K562 (cell line): ENCODE data around the gene BTN3A1. TPM values are rescaled to one million over a fixed set of nuclear protein-coding genes. Genes with fewer than 3 reads are reported as not detected.
A peak's percentile ranks its signal among the peaks of the same experiment; 100 is the strongest.

Source experiments
- ATAC-seq: fragments of 200-7000 bp; cut with Tn5 transposase; 3 replicates; pipeline ENCODE4 v1.9.1; 2020; ENCODE audit warnings: moderate library complexity
- BruUV-seq: library from RNA; stranded (reverse); fragments of 400-500 nt; replicated peaks from 2 replicates; lab custom pipeline; 2021; lab: Mats Ljungman, UMichigan
- CTCF ChIA-PET: fragments of 300-600 bp; formaldehyde crosslinking; extraction: SDS; loops from one replicate; lab custom pipeline; 2021; ENCODE audit warnings: low intra/inter-chr PET ratio; lab: Yijun Ruan, JAX
- POLR2A ChIA-PET: fragments of 300-600, 350-650 bp; sonication (Branson Sonifier 250); formaldehyde crosslinking; extraction: SDS; loops from one replicate; lab custom pipeline; 2021; ENCODE audit warnings: antibody characterized with exemption, inconsistent platforms; lab: Yijun Ruan, JAX
- DNase-seq, 4 experiments: peaks; one replicate each; pipeline versions ENCODE4 v3.0.0 to v3.0.0-alpha.2; 2011 to 2018; ENCODE audit warnings: low spot score in 3 of 4, mixed read lengths in 3 of 4; ENCODE audit errors: extremely low read depth in 1 of 4
- FAIRE-seq: peaks from 2 replicates; lab custom pipeline; 2011; peaks lifted over from hg19 to GRCh38; lab: Jason Lieb, UNC
- H2AFZ ChIP-seq: 2 replicates; pipeline ENCODE4 v1.6.0; 2011; ENCODE audit warnings: low read depth, low read length, control low read depth, inconsistent platforms
- H3K27ac ChIP-seq: fragments of 200-600 bp; 3 replicates; pipeline ENCODE4 v1.8.0; 2011; ENCODE audit warnings: low read depth, mild to moderate bottlenecking, control low read depth, inconsistent platforms, low read length, moderate library complexity, mixed read lengths; ENCODE audit errors: extremely low read depth
- H3K27me3 ChIP-seq, 2 experiments: fragments of 300-600 bp in 1 of 2; 2 replicates in 1 of 2; 3 replicates in 1 of 2; pipeline versions ENCODE4 v1.6.0 to v1.8.0; 2011; ENCODE audit warnings: inconsistent platforms in 2 of 2, low read length in 2 of 2, mild to moderate bottlenecking in 1 of 2, mixed read lengths in 1 of 2, moderate library complexity in 1 of 2; ENCODE audit not compliant: control insufficient read depth in 2 of 2, insufficient read depth in 2 of 2
- H3K36me3 ChIP-seq: fragments of 300-600 bp; 3 replicates; pipeline ENCODE4 v1.8.0; 2011; ENCODE audit warnings: mild to moderate bottlenecking, low read length, inconsistent platforms; ENCODE audit not compliant: control insufficient read depth, insufficient read depth
- H3K4me1 ChIP-seq, 2 experiments: fragments of 200-600 bp in 1 of 2; replicated peaks in 1 of 2; 2 replicates in 1 of 2; 3 replicates in 1 of 2; pipeline versions ENCODE4 v1.5.1 to v1.8.0; 2011; ENCODE audit warnings: inconsistent platforms in 2 of 2, low read length in 2 of 2, mild to moderate bottlenecking in 1 of 2, mixed read lengths in 1 of 2, moderate library complexity in 1 of 2; ENCODE audit not compliant: control insufficient read depth in 2 of 2, insufficient read depth in 2 of 2
- H3K4me2 ChIP-seq: 2 replicates; pipeline ENCODE4 v1.6.1; 2011; ENCODE audit warnings: low read length, control low read depth, inconsistent platforms, mixed read lengths; ENCODE audit not compliant: insufficient read depth
- H3K4me3 ChIP-seq: fragments of 200-600 bp; sonication (generic), shearing (Covaris generic); 2 replicates; pipeline ENCODE4 v1.5.1; 2016; ENCODE audit warnings: control low read depth, inconsistent platforms
- H3K79me2 ChIP-seq: fragments of 200-600 bp; 3 replicates; pipeline ENCODE4 v1.8.0; 2011; ENCODE audit warnings: low read length, inconsistent platforms; ENCODE audit not compliant: control insufficient read depth, insufficient read depth
- H3K9ac ChIP-seq, 2 experiments: 2 replicates each; pipeline versions ENCODE4 v1.6.0 to v1.6.1; 2011; ENCODE audit warnings: low read depth in 2 of 2, low read length in 2 of 2, control low read depth in 1 of 2, inconsistent platforms in 1 of 2, mild to moderate bottlenecking in 1 of 2, mixed read lengths in 1 of 2; ENCODE audit not compliant: insufficient read depth in 1 of 2
- H3K9me1 ChIP-seq: one replicate; pipeline ENCODE4 v1.6.0; 2011; ENCODE audit warnings: inconsistent platforms, mild to moderate bottlenecking, low read length, moderate library complexity; ENCODE audit not compliant: control insufficient read depth, insufficient read depth
- H3K9me3 ChIP-seq: replicated peaks from 2 replicates; pipeline ENCODE4 v1.5.1; 2011; ENCODE audit warnings: low read depth, low read length, inconsistent platforms; ENCODE audit not compliant: control insufficient read depth, insufficient read depth
- H4K20me1 ChIP-seq: replicated peaks from 2 replicates; pipeline ENCODE4 v1.6.1; 2011; ENCODE audit warnings: low read length, inconsistent platforms, mixed read lengths; ENCODE audit not compliant: control insufficient read depth, insufficient read depth
- BHLHE40 ChIP-seq: IDR thresholded peaks from 2 replicates; pipeline ENCODE4 v1.6.1; 2011; ENCODE audit warnings: low read length, improper control_type of control experiment
- CBFA2T2 ChIP-seq: fragments of 450-650 bp; conservative IDR thresholded peaks from 2 replicates; pipeline ENCODE4 v1.6.1; 2017; ENCODE audit warnings: mild to moderate bottlenecking
- KLF16 ChIP-seq: IDR thresholded peaks from 2 replicates; pipeline ENCODE4 v1.6.1; 2016; ENCODE audit warnings: antibody characterized with exemption
- NFIC ChIP-seq: fragments of 450-650 bp; IDR thresholded peaks from 2 replicates; pipeline ENCODE4 v1.6.1; 2017; ENCODE audit warnings: mild to moderate bottlenecking, inconsistent platforms
- PHB ChIP-seq: fragments of 250-450 bp; sonication (Bioruptor Pico); IDR thresholded peaks from 2 replicates; pipeline ENCODE4 v1.5.0; 2021
- PHF20 ChIP-seq: fragments of 450-650 bp; IDR thresholded peaks from 2 replicates; pipeline ENCODE4 v1.6.1; 2018; ENCODE audit not compliant: partially characterized antibody
- STAG1 ChIP-seq: sonication (generic); formaldehyde crosslinking; IDR thresholded peaks from 2 replicates; pipeline ENCODE4 v1.5.0; 2020; ENCODE audit warnings: missing genetic modification reagents, borderline replicate concordance
- WGBS: fragments of 100-300 bp; shearing (Covaris generic); methylation state at CpG from one replicate; pipeline ENCODE4 v1.1.6; 2016; ENCODE audit warnings: low coverage, mixed read lengths; ENCODE audit not compliant: insufficient coverage; ENCODE audit errors: missing lambda C conversion rate; 5-methylcytosine and 5-hydroxymethylcytosine counted together
- in situ Hi-C: fragments of 300-500 bp; cut with MboI; formaldehyde crosslinking; loops from 4 replicates; pipeline ENCODE4 v1.15.0; 2018; ENCODE audit warnings: inconsistent platforms, mixed read lengths
- intact Hi-C: fragments of 100-400 bp; cut with micrococcal nuclease; formaldehyde crosslinking; loops from 2 replicates; pipeline ENCODE4 v1.14.2; 2022
- polyA plus RNA-seq, 8 experiments: library from polyadenylated mRNA; depleted of rRNA in 4 of 8; stranded (reverse) in 5 of 8; unstranded in 3 of 8; fragments of >200 nt; fragmentation: Nextera tagmentation in 2 of 8; fragmentation: Illumina TruSeq in 1 of 8; extraction: Ambion mirVana in 2 of 8; extraction: Trizol in 1 of 8; gene quantifications; 2 replicates each; pipeline versions ENCODE4 v1.2.1 to v1.2.3, GENCODE V29; 2011 to 2014; ENCODE audit warnings: inconsistent platforms in 1 of 8, missing spikeins in 1 of 8
- total RNA-seq, 7 experiments: library from RNA; depleted of rRNA in 6 of 7; stranded (reverse); fragments of >200 nt in 6 of 7; fragmentation: Illumina TruSeq in 2 of 7; extraction: Trizol in 2 of 7; gene quantifications; 2 replicates each; pipeline versions ENCODE4 v1.2.1 to v1.2.3, GENCODE V29; 2011 to 2021; ENCODE audit warnings: low replicate concordance in 1 of 7
- TF ChIP-seq, protein P1 (sequence below), 3 experiments: fragments of 200-800 bp in 1 of 3; sonication (Bioruptor generic) in 1 of 3; sonication (generic) in 1 of 3; formaldehyde crosslinking in 1 of 3; IDR thresholded peaks; 2 replicates each; pipeline versions ENCODE4 v1.6.1 to v1.8.0; 2016 to 2022; ENCODE audit warnings: mild to moderate bottlenecking in 2 of 3, missing compliant biosample characterization in 2 of 3, missing genetic modification characterization in 2 of 3, missing genetic modification reagents in 1 of 3

Gene BTN3A1
- total and polyA plus RNA-seq, 9 of the 15 experiments (the other 6 are each of a cell fraction or from before 2014, with no cell fraction given), result 0.84 to 8.5 (median 3.9) TPM

DNA sequence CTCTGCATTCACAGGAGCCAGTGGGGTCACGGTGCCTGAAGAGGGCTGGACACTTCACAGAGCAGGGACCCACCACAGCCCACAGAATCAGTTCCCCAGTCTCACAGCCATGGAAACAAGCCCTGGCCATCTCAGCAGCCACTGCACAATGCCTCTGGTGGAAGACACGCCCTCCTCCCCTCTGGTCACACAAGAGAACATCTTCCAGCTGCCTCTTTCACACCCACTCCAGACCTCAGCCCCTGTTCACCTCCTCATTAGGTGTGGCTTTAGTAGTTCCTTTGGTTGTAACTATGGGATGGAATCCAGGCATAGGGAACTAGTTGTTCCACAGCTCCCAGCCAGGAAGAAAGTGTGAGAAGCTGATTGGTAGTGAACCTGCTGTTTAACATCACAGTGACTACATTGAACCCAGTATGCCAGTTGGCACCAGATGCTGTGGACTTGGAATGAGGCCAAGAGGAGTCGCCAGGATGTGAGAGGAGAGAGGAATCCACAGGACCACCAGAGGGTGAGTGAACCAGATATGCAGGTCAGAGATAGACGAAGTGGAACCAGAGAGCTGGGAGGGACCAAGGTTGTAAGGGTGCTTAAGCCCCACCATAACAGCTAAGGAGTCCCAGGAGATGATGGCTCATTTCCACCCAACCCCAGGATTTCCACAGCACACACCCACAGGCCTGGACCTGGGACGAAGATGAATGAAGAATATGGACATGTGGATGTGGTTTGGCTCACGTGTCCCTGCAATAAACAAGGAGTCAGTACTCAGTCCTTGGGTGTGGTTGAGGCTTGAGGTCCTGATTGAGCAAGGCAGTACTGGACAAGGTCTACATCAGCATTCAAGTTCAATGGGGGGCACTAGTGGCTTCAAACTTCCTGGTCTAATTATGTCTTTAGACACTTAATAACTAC is 29.4 kb downstream of the BTN3A1 start:
- POLR2A ChIA-PET, result interaction anchor here (0.7 to 1.4 kb wide), 3 partner anchors 9 to 19 kb away, joined by 3 to 4 read pairs (median 4); partner anchors contain the start of gene BTN3A3
- Histone ChIP-seq H3K9ac (no peak overlapping the region; a peak in 1 of 4 replicates), H3K4me1 (peaks cover 0 to 10% of the 10 kb centered on the region in 2 experiments; a peak in 3 of 5 replicates), H3K9me1 (no peaks in the 10 kb centered on the region), H3K9me3 (no peaks in the 10 kb centered on the region), H2AFZ (no peak overlapping the region), H3K27me3 (no peaks in the 10 kb centered on the region), H3K4me2 (no peak overlapping the region), H4K20me1 (no peaks in the 10 kb centered on the region), H3K27ac (no peak overlapping the region), H3K4me3 (no peak overlapping the region), H3K36me3 (peaks cover 11% of the 10 kb centered on the region; the same call in 2 of the 3 replicates), H3K79me2 (no peaks in the 10 kb centered on the region)
- in situ Hi-C loops, result no loop called here
- intact Hi-C loops, result no loop called here
- CTCF ChIA-PET, result no interaction called here
- no peak for DNase-seq
- FAIRE-seq, result peak; percentile 29
- ATAC-seq, result peak; percentile 18; the same call in 1 of the 3 replicates
- no TSS peak for BruUV-seq
- 35% methylated on average over 6 of the region's 6 CpGs for WGBS
- peak; percentile 46 for TF ChIP-seq NFIC
- no peak for TF ChIP-seq KLF16
- TF ChIP-seq PHB (CRISPR knock-in tag), result no peak
- 0 out of 2 replicates have a peak, but pooled peaks have one; percentile 7 for TF ChIP-seq BHLHE40
- TF ChIP-seq STAG1, result 0 out of 2 replicates have a peak, but pooled peaks have one; percentile 17
- TF ChIP-seq, protein P1, sequence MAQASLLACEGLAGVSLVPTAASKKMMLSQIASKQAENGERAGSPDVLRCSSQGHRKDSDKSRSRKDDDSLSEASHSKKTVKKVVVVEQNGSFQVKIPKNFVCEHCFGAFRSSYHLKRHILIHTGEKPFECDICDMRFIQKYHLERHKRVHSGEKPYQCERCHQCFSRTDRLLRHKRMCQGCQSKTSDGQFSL (CRISPR knock-in tag; IDR thresholded peaks at IDR 0.05), result no peak
- TF ChIP-seq, protein P1 (tag; IDR thresholded peaks at IDR 0.05), result no peak
- TF ChIP-seq CBFA2T2, result no peak
- TF ChIP-seq PHF20, result no peak
